ENCODE data around the gene DUSP10.

- TF ChIP-seq EZH2 (IDR thresholded peaks at IDR 0.05; ENCODE audit: borderline replicate concordance, low read depth, low read length, poor library complexity, severe bottlenecking) (no peak), CTCF (conservative IDR thresholded peaks at IDR 0.05; ENCODE audit: low read depth, low read length) (no peak)
Measured at GRCh38 chr1:221718381-221719277, 23.3 kb downstream of the DUSP10 start.

Measured in A673 (cell line).